Measurements from ENCODE around the gene ZNF618.

DNA sequence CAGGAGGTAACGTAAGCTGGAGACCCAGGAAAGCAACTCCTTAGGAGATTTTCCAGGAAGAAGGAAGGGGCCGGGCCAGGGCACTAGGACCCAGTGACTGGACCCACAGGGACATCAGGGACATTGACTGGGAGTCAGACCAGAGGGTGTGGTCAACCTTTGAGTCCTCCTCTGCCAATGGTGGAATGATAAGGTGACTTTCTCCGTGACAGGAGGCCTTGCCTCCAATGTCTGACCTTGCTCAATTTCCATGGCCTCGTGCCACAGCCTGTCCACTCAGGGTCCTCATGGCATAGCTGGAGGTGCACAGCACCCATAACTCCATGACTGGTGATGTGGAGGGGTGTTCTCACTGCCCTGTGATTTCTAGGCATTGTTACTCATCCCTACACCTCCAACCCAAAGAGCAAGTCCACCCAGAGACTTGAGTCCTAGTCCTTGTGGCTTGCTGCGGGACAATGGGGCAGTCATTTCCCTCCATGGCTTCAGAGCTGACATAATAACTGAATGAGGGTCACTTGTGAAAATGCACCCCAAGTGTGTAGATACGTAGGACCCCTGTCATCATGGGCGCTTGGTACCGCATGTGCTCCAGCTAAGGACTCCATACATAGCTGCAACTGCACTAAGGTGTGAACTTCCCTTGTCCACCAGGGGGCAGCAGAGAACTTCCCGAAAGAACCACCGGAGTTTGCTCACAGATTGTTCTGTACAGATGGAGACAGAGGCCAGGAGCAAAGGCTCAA lies 206.1 kb downstream of the ZNF618 start:
- TF ChIP-seq EZH2 (IDR thresholded peaks at IDR 0.05; ENCODE audit: insufficient read depth, poor library complexity, severe bottlenecking) (no peak), EZH2phosphoT487 (IDR thresholded peaks at IDR 0.05; ENCODE audit: insufficient read depth, low read depth) (no peak)
